ENCODE results near the gene LYPD8. TPM values are rescaled to one million over a fixed set of nuclear protein-coding genes. Genes with fewer than 3 reads are reported as not detected.

Gene LYPD8
- total RNA-seq, 4 donors from 2014 or later, result 1.7 TPM; not detected in 3

DNA sequence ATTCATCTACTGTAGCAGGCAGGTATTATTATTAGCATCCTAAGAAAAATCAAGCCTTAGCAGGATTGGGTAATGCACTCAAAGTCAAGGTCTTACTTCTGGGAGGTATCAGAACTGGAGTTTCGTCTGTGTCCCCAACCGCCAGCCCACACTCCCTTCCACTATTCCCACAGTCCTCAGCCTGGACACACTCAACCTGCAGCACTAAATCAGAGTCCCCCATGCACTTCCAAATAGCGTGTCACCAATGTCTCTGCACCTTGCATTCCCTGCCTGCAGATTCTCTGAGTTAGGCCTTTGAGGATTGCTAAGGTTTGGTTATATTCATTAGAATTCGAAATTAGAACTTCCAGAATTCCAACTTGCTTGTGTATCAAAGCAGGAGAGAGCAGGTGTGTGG, 3.9 kb downstream of the LYPD8 start:
- TF ChIP-seq, protein P1, sequence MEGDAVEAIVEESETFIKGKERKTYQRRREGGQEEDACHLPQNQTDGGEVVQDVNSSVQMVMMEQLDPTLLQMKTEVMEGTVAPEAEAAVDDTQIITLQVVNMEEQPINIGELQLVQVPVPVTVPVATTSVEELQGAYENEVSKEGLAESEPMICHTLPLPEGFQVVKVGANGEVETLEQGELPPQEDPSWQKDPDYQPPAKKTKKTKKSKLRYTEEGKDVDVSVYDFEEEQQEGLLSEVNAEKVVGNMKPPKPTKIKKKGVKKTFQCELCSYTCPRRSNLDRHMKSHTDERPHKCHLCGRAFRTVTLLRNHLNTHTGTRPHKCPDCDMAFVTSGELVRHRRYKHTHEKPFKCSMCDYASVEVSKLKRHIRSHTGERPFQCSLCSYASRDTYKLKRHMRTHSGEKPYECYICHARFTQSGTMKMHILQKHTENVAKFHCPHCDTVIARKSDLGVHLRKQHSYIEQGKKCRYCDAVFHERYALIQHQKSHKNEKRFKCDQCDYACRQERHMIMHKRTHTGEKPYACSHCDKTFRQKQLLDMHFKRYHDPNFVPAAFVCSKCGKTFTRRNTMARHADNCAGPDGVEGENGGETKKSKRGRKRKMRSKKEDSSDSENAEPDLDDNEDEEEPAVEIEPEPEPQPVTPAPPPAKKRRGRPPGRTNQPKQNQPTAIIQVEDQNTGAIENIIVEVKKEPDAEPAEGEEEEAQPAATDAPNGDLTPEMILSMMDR (IDR thresholded peaks at IDR 0.05 in 4 of 5, conservative IDR thresholded peaks at IDR 0.05 in 1 of 5), result no peak
- no peak for TF ChIP-seq POLR2A (IDR thresholded peaks at IDR 0.05)
- Histone ChIP-seq H3K27me3 (no peaks in the 10 kb centered on the region), H3K36me3 (no peaks in the 10 kb centered on the region), H3K4me1 (no peaks in the 10 kb centered on the region), H3K27ac (no peak overlapping the region), H3K4me3 (no peak overlapping the region), H3K9me3 (no peaks in the 10 kb centered on the region)
- no peak for ATAC-seq
- DNase-seq, result no peak
- intact Hi-C loops (cut with DNase I; ENCODE audit: low total_unique reads), result no loop called here
- in situ Hi-C loops (cut with MboI; ENCODE audit: low sequenced_read_pairs in 4 of 4), result no loop called here

DNA sequence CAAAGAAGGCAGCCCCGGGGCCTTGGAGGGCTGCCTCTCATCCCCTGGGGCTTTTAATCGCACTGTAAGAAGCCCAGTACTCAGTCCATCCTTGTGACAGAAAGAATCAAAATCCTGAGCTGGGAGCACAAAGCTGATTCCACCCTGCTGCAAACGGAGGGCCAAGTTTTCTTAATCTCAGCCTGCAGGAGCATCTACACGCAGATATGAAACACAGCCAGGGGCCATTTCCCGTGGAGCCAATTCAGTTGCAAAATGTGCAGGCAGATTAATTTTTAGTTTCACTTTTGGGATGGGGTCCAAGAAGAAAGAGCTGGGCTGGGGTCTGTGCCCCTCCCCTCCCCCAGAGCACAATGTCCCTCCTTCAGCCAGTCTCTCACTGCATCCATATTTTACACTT, 4.4 kb downstream of the LYPD8 start:
- no peak for TF ChIP-seq POLR2A (IDR thresholded peaks at IDR 0.05)
- TF ChIP-seq, protein P1 (IDR thresholded peaks at IDR 0.05 in 4 of 5, conservative IDR thresholded peaks at IDR 0.05 in 1 of 5), result no peak
- intact Hi-C loops (cut with DNase I; ENCODE audit: low total_unique reads) (no loop called here), in situ Hi-C loops (cut with MboI; ENCODE audit: low sequenced_read_pairs in 4 of 4) (no loop called here)
- Histone ChIP-seq H3K27me3 (no peaks in the 10 kb centered on the region), H3K36me3 (no peaks in the 10 kb centered on the region), H3K4me3 (no peak overlapping the region), H3K4me1 (no peaks in the 10 kb centered on the region), H3K9me3 (no peaks in the 10 kb centered on the region), H3K27ac (no peak overlapping the region)
- ATAC-seq, result no peak
- no peak for DNase-seq

DNA sequence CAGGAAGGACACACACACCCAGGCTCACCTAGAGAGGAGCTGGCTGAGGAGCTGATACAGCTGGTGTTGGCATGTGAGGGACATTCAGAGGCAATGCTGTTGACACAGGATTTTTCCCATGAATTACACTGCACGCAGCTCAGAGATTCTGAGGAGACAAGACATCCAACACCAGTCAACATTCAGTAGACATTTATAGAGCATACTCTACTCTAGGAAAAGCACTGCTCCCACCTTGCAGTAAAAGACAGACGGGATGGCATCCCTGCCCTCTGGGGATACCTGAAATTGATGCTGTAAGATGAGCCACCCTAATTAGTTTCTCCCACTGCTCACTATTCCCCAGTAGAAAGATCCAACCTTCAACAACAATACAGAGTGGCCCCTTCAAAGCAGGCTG, 5.1 kb downstream of the LYPD8 start:
- no peak for ATAC-seq

DNA sequence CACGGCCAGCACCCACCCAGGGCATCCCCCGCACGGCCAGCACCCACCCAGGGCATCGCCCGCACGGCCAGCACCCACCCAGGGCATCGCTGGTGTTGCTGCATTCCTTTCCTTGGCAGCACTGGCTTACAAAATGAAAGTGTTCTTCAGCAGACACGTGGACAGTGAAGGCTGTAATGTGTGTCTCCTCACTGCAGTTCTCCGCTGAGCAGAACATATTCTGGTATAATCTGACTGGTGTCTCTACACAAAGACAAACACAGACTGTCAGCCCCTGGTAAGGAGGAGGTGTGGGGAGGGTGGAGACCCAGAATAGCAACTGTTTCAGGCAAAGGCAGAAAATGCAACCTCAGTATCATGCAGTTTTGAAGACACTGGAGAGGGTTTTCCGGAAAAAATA, 7.3 kb downstream of the LYPD8 start:
- no peak overlapping the region for H3K27ac ChIP-seq
- no peaks in the 10 kb centered on the region for H3K4me1 ChIP-seq
- in situ Hi-C loops (cut with MboI; ENCODE audit: low sequenced_read_pairs in 4 of 4), result no loop called here
- no peak overlapping the region for H3K4me3 ChIP-seq
- H3K36me3 ChIP-seq, result no peaks in the 10 kb centered on the region
- H3K9me3 ChIP-seq, result no peaks in the 10 kb centered on the region
- no peak for TF ChIP-seq POLR2A (IDR thresholded peaks at IDR 0.05)
- TF ChIP-seq, protein P1 (IDR thresholded peaks at IDR 0.05 in 4 of 5, conservative IDR thresholded peaks at IDR 0.05 in 1 of 5), result no peak
- intact Hi-C loops (cut with DNase I; ENCODE audit: low total_unique reads), result no loop called here
- no peak for DNase-seq
- no peak for ATAC-seq
- no peaks in the 10 kb centered on the region for H3K27me3 ChIP-seq

More for the DNA sequence above, 5.1 kb downstream of the LYPD8 start:
- TF ChIP-seq, protein P1 (IDR thresholded peaks at IDR 0.05 in 4 of 5, conservative IDR thresholded peaks at IDR 0.05 in 1 of 5), result no peak
- TF ChIP-seq POLR2A (IDR thresholded peaks at IDR 0.05), result no peak
- Histone ChIP-seq H3K36me3 (no peaks in the 10 kb centered on the region), H3K4me3 (no peak overlapping the region), H3K27ac (no peak overlapping the region), H3K4me1 (no peaks in the 10 kb centered on the region), H3K27me3 (no peaks in the 10 kb centered on the region), H3K9me3 (no peaks in the 10 kb centered on the region)
- DNase-seq, result no peak
- intact Hi-C loops (cut with DNase I; ENCODE audit: low total_unique reads), result no loop called here
- in situ Hi-C loops (cut with MboI; ENCODE audit: low sequenced_read_pairs in 4 of 4), result no loop called here

DNA sequence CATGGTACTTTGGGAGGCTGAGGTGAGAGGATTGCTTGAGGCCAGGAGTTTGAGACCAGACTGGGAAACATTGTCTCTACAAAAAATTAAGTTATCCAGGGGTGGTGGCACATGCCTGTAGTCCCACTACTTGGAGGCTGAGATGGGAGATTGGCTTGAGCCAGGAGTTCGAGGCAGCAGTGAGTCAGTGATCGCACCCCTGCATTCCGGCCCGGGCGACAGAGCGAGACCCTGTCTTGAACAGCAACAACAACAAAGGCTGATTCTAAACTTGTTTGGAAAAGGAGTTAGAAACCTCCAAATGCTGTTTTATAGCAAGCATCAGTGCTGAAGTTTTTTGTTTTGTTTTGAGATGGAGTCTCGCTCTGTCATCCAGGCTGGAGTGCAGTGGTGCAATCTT, 14.7 kb downstream of the LYPD8 start:
- Histone ChIP-seq H3K4me1 (no peaks in the 10 kb centered on the region), H3K9me3 (no peaks in the 10 kb centered on the region), H3K36me3 (no peaks in the 10 kb centered on the region), H3K27me3 (no peaks in the 10 kb centered on the region), H3K4me3 (no peak overlapping the region), H3K27ac (no peak overlapping the region)
- ATAC-seq (no peak), DNase-seq (no peak)
- no peak for TF ChIP-seq POLR2A (IDR thresholded peaks at IDR 0.05)
- TF ChIP-seq, protein P1 (IDR thresholded peaks at IDR 0.05 in 4 of 5, conservative IDR thresholded peaks at IDR 0.05 in 1 of 5), result no peak
- in situ Hi-C loops (cut with MboI; ENCODE audit: low sequenced_read_pairs in 4 of 4), result no loop called here
- intact Hi-C loops (cut with DNase I; ENCODE audit: low total_unique reads), result no loop called here
